HEK293 (cell line): ENCODE results near the gene CLDN8.

ENCODE experiments used
- CTCF ChIA-PET: fragments of 350-600 bp; formaldehyde crosslinking; extraction: SDS; loops from one replicate; lab custom pipeline; 2021; ENCODE audit warnings: antibody characterized with exemption; lab: Yijun Ruan, JAX
- POLR2A ChIA-PET: fragments of 300-600 bp; formaldehyde crosslinking; extraction: SDS; loops from one replicate; lab custom pipeline; 2020; ENCODE audit warnings: antibody characterized with exemption, inconsistent platforms; lab: Yijun Ruan, JAX
- H3K27ac ChIP-seq: fragments of 200-500 bp; sonication (Bioruptor generic); 2 replicates; pipeline ENCODE4 v1.5.1; 2014; ENCODE audit warnings: low read depth, low read length, control low read depth, inconsistent platforms; ENCODE audit errors: extremely low read depth
- H3K36me3 ChIP-seq, 2 experiments: fragments of 200-500 bp in 1 of 2; sonication (Bioruptor generic) in 1 of 2; 1 replicate in 1 of 2; 2 replicates in 1 of 2; pipeline ENCODE4 v1.5.1; 2014 to 2017; ENCODE audit warnings: inconsistent platforms in 2 of 2, low read length in 2 of 2; ENCODE audit not compliant: control insufficient read depth in 2 of 2, insufficient read depth in 1 of 2
- H3K4me1 ChIP-seq: fragments of 200-500 bp; sonication (Bioruptor generic); 2 replicates; pipeline ENCODE4 v1.5.1; 2014; ENCODE audit warnings: mild to moderate bottlenecking, low read length, inconsistent platforms; ENCODE audit not compliant: control insufficient read depth, insufficient read depth
- H3K4me3 ChIP-seq: 2 replicates; pipeline ENCODE4 v1.5.1; 2011; ENCODE audit warnings: low read depth, mild to moderate bottlenecking, control low read depth, low read length, moderate library complexity
- H3K9me3 ChIP-seq: fragments of 200-500 bp; sonication (Bioruptor generic); 2 replicates; pipeline ENCODE4 v1.5.1; 2014; ENCODE audit warnings: low read depth, low read length, inconsistent platforms; ENCODE audit not compliant: control insufficient read depth, insufficient read depth
- GLI2 ChIP-seq: fragments of 450-650 bp; formaldehyde crosslinking; IDR thresholded peaks from 2 replicates; pipeline ENCODE4; 2017; ENCODE audit warnings: missing biosample characterization, missing genetic modification characterization, low read depth, borderline replicate concordance
- IKZF3 ChIP-seq: fragments of 450-650 bp; IDR thresholded peaks from 2 replicates; pipeline ENCODE4 v1.5.0; 2018; ENCODE audit warnings: missing biosample characterization, mild to moderate bottlenecking, missing genetic modification characterization, moderate library complexity
- KLF17 ChIP-seq: fragments of 450-650 bp; formaldehyde crosslinking; IDR thresholded peaks from 2 replicates; pipeline ENCODE4 v1.5.1; 2016; ENCODE audit warnings: missing biosample characterization, missing genetic modification characterization
- KLF9 ChIP-seq: fragments of 450-650 bp; formaldehyde crosslinking; IDR thresholded peaks from 2 replicates; pipeline ENCODE4 v1.5.1; 2016; ENCODE audit warnings: missing biosample characterization, missing genetic modification characterization, low read depth
- PRDM6 ChIP-seq: fragments of 450-650 bp; formaldehyde crosslinking; IDR thresholded peaks from 2 replicates; pipeline ENCODE4 v1.5.1; 2017; ENCODE audit warnings: missing biosample characterization, missing genetic modification characterization
- ZBTB6 ChIP-seq: fragments of 450-650 bp; formaldehyde crosslinking; IDR thresholded peaks from 2 replicates; pipeline ENCODE4 v1.5.1; 2017; ENCODE audit warnings: missing biosample characterization, missing genetic modification characterization
- ZNF121 ChIP-seq: fragments of 450-650 bp; formaldehyde crosslinking; IDR thresholded peaks from 2 replicates; pipeline ENCODE4 v1.5.1; 2016; ENCODE audit warnings: missing biosample characterization, missing genetic modification characterization
- ZNF157 ChIP-seq: fragments of 450-650 bp; formaldehyde crosslinking; IDR thresholded peaks from 2 replicates; pipeline ENCODE4 v1.5.1; 2016; ENCODE audit warnings: missing biosample characterization, missing genetic modification characterization
- ZNF175 ChIP-seq: fragments of 450-650 bp; formaldehyde crosslinking; IDR thresholded peaks from 2 replicates; pipeline ENCODE4 v1.5.1; 2016; ENCODE audit warnings: missing biosample characterization, missing genetic modification characterization
- ZNF221 ChIP-seq: fragments of 450-650 bp; formaldehyde crosslinking; IDR thresholded peaks from 2 replicates; pipeline ENCODE4 v1.5.1; 2017; ENCODE audit warnings: missing biosample characterization, missing genetic modification characterization, borderline replicate concordance
- ZNF266 ChIP-seq: fragments of 450-650 bp; formaldehyde crosslinking; IDR thresholded peaks from 2 replicates; pipeline ENCODE4 v1.5.1; 2016; ENCODE audit warnings: missing biosample characterization, missing genetic modification characterization, low read depth
- ZNF335 ChIP-seq: fragments of 450-650 bp; formaldehyde crosslinking; conservative IDR thresholded peaks from 2 replicates; pipeline ENCODE4 v1.5.1; 2016; ENCODE audit warnings: missing biosample characterization, missing genetic modification characterization
- ZNF426 ChIP-seq: fragments of 450-650 bp; formaldehyde crosslinking; IDR thresholded peaks from 2 replicates; pipeline ENCODE4 v1.5.1; 2017; ENCODE audit warnings: missing biosample characterization, missing genetic modification characterization, mild to moderate bottlenecking, inconsistent platforms, moderate library complexity
- ZNF548 ChIP-seq: fragments of 450-650 bp; formaldehyde crosslinking; IDR thresholded peaks from 2 replicates; pipeline ENCODE4 v1.5.1; 2016; ENCODE audit warnings: missing biosample characterization, missing genetic modification characterization
- ZNF555 ChIP-seq: fragments of 450-650 bp; formaldehyde crosslinking; conservative IDR thresholded peaks from 2 replicates; pipeline ENCODE4 v1.5.1; 2017; ENCODE audit warnings: missing biosample characterization, mild to moderate bottlenecking, missing genetic modification characterization, inconsistent platforms
- ZNF558 ChIP-seq: fragments of 450-650 bp; formaldehyde crosslinking; IDR thresholded peaks from 2 replicates; pipeline ENCODE4 v1.5.1; 2016; ENCODE audit warnings: missing biosample characterization, missing genetic modification characterization
- ZNF571 ChIP-seq: fragments of 450-650 bp; formaldehyde crosslinking; IDR thresholded peaks from 2 replicates; pipeline ENCODE4 v1.5.0; 2017; ENCODE audit warnings: missing biosample characterization, missing genetic modification characterization
- ZNF621 ChIP-seq: fragments of 450-650 bp; formaldehyde crosslinking; IDR thresholded peaks from 2 replicates; pipeline ENCODE4 v1.5.1; 2017; ENCODE audit warnings: missing biosample characterization, missing genetic modification characterization
- ZNF624 ChIP-seq: fragments of 450-650 bp; formaldehyde crosslinking; IDR thresholded peaks from 2 replicates; pipeline ENCODE4 v1.5.1; 2017; ENCODE audit warnings: missing biosample characterization, missing genetic modification characterization
- ZNF654 ChIP-seq: fragments of 450-650 bp; formaldehyde crosslinking; IDR thresholded peaks from 2 replicates; pipeline ENCODE4 v1.5.1; 2016; ENCODE audit warnings: low read depth, missing biosample characterization, missing genetic modification characterization
- ZNF830 ChIP-seq: fragments of 450-650 bp; IDR thresholded peaks from 2 replicates; pipeline ENCODE4 v1.5.0; 2018; ENCODE audit warnings: missing biosample characterization, missing genetic modification characterization, low read depth, mild to moderate bottlenecking, moderate library complexity
- ZSCAN18 ChIP-seq: fragments of 450-650 bp; formaldehyde crosslinking; IDR thresholded peaks from 2 replicates; pipeline ENCODE4 v1.5.1; 2016; ENCODE audit warnings: missing biosample characterization, missing genetic modification characterization
- TF ChIP-seq, protein P1 (sequence below): fragments of 450-650 bp; formaldehyde crosslinking; IDR thresholded peaks from 2 replicates; pipeline ENCODE4 v1.5.1; 2016; ENCODE audit warnings: missing biosample characterization, missing genetic modification characterization, low read depth
- TF ChIP-seq, protein P2 (sequence below): IDR thresholded peaks from 2 replicates; pipeline ENCODE4 v1.6.1; 2011; ENCODE audit warnings: mild to moderate bottlenecking, low read depth, low read length, borderline replicate concordance

CLDN8 gene

DNA sequence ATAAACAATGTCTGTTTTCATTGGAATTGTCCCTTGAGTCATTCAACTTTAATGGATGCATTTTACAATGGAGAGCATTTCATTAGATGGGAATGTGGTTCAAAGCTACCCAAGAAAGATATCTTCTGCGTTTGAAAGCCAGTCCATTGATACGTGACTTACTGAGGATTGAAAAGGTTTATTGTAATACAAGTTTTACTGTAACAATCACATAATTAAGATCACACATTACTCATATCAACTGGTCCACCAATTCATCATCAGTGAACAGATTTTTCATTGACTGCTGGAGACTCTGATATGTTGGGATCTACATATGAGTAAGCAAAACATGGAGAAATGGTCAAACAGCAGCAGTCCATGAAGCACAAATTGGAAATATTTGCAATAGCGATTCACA lies 34.0 kb upstream of the CLDN8 start:
- Histone ChIP-seq H3K9me3 (no peaks in the 10 kb centered on the region), H3K4me3 (no peak overlapping the region), H3K36me3 (no peaks in the 10 kb centered on the region), H3K4me1 (no peaks in the 10 kb centered on the region), H3K27ac (no peak overlapping the region)
- TF ChIP-seq ZNF624 (tag by site-specific recombination) (no peak), ZNF621 (tag by site-specific recombination) (no peak), ZNF266 (no peak), ZNF558 (tag by site-specific recombination) (no peak), ZBTB6 (tag by site-specific recombination) (no peak), ZNF335 (tag by site-specific recombination) (no peak), ZNF157 (tag by site-specific recombination) (no peak)
- ChIA-PET CTCF (interaction anchor here (0.7 kb wide), 1 partner anchor 404 kb away, joined by 3 read pairs; no protein-coding TSS in a partner anchor), POLR2A (no interaction called here)

- no peak for TF ChIP-seq KLF17 (tag by site-specific recombination)
- no peak for TF ChIP-seq KLF9 (tag by site-specific recombination)
- no peak for TF ChIP-seq IKZF3
- no peak for TF ChIP-seq ZNF221
- TF ChIP-seq, protein P1, sequence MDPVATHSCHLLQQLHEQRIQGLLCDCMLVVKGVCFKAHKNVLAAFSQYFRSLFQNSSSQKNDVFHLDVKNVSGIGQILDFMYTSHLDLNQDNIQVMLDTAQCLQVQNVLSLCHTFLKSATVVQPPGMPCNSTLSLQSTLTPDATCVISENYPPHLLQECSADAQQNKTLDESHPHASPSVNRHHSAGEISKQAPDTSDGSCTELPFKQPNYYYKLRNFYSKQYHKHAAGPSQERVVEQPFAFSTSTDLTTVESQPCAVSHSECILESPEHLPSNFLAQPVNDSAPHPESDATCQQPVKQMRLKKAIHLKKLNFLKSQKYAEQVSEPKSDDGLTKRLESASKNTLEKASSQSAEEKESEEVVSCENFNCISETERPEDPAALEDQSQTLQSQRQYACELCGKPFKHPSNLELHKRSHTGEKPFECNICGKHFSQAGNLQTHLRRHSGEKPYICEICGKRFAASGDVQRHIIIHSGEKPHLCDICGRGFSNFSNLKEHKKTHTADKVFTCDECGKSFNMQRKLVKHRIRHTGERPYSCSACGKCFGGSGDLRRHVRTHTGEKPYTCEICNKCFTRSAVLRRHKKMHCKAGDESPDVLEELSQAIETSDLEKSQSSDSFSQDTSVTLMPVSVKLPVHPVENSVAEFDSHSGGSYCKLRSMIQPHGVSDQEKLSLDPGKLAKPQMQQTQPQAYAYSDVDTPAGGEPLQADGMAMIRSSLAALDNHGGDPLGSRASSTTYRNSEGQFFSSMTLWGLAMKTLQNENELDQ (tag by site-specific recombination), result no peak
- TF ChIP-seq ZNF555, result no peak
- no peak for TF ChIP-seq PRDM6 (tag by site-specific recombination)
- TF ChIP-seq, all 188 proteins: peak for 0
- Histone ChIP-seq H3K9me3 (no peaks in the 10 kb centered on the region), H3K4me1 (no peaks in the 10 kb centered on the region), H3K4me3 (no peak overlapping the region), H3K36me3 (no peaks in the 10 kb centered on the region), H3K27ac (no peak overlapping the region)
- POLR2A ChIA-PET, result no interaction called here
- CTCF ChIA-PET, result no interaction called here
Observed at GRCh38 chr21:30248844-30249243, 32.9 kb upstream of the CLDN8 start.

DNA sequence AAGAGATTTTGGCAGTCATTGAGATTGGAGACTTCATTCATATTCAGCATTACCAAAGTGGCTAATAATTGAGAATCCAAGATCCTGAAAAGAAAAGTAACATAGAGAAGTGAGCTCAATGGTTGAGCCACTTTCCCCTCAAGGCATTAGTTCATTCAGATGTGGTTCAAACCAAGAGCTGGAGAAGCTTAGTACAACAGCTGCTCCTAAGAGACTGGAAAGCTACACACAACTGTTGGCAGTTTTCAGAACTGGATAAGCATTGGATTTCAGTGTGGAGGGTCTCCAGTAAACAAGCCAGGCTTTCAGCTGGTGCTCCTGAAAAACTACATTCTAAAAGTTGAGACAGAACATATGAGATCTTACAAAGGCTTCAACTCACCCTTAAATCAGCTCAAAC lies 29.2 kb upstream of the CLDN8 start:
- H3K9me3 ChIP-seq, result no peaks in the 10 kb centered on the region
- no peaks in the 10 kb centered on the region for H3K36me3 ChIP-seq
- H3K4me1 ChIP-seq, result no peaks in the 10 kb centered on the region
- no peak overlapping the region for H3K4me3 ChIP-seq
- no peak overlapping the region for H3K27ac ChIP-seq
- ChIA-PET CTCF (interaction anchor here (0.6 to 2.1 kb wide), 4 partner anchors 50 to 603 kb away, joined by 3 to 9 read pairs (median 3); no protein-coding TSS in a partner anchor), POLR2A (no interaction called here)
- TF ChIP-seq, protein P2, sequence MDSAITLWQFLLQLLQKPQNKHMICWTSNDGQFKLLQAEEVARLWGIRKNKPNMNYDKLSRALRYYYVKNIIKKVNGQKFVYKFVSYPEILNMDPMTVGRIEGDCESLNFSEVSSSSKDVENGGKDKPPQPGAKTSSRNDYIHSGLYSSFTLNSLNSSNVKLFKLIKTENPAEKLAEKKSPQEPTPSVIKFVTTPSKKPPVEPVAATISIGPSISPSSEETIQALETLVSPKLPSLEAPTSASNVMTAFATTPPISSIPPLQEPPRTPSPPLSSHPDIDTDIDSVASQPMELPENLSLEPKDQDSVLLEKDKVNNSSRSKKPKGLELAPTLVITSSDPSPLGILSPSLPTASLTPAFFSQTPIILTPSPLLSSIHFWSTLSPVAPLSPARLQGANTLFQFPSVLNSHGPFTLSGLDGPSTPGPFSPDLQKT, result no peak
- TF ChIP-seq ZNF830 (no peak), ZNF548 (tag by site-specific recombination) (no peak), ZNF121 (tag by site-specific recombination) (no peak), ZNF175 (no peak), ZNF426 (tag by site-specific recombination) (no peak), ZSCAN18 (tag by site-specific recombination) (no peak), ZNF571 (no peak), GLI2 (tag by site-specific recombination) (no peak), ZNF654 (tag by site-specific recombination) (no peak)
